Measurements from ENCODE around the gene DFFB. TPM values are rescaled to one million over a fixed set of nuclear protein-coding genes. Genes with fewer than 3 reads are reported as not detected.

Gene DFFB
- total RNA-seq, 1 experiment from 2014 or later: 9.0 TPM

DNA sequence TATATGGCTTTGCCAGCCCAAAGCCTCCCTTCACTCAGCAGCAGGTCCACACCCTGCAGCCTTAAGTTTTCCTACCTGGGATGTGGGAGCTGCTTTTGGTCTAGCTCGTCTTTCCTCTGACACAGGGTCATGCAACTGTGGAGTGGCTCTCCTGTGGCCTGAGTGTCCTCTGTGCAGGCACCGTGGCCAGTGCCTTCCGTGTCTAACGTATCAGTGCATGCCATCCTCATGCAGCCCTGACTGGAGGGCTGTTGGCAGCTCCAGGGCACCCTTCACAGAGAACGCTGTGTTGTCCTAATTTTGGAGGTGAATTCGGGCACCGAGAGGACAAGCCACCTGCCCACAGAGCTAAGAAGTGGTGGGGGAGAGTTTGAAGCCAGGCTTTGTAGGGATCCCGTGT lies 68.5 kb downstream of the DFFB start:
- ChIA-PET POLR2A (no interaction called here), CTCF (no interaction called here), RAD21 (ENCODE audit: low non-redundant PET in 1 of 2, low total read pairs in 2 of 2, uncharacterized antibody in 2 of 2, unreplicated experiment in 2 of 2) (no interaction called here)
- Histone ChIP-seq H3K4me1 (ENCODE audit: control insufficient read depth in 1 of 2, insufficient read depth in 2 of 2, low read length in 2 of 2) (no peaks in the 10 kb centered on the region), H3K27ac (ENCODE audit: low read depth, low read length) (no peak overlapping the region), H3K9me3 (ENCODE audit: control insufficient read depth in 1 of 2, insufficient read depth in 1 of 2, low read depth in 1 of 2, low read length in 2 of 2) (no peaks in the 10 kb centered on the region; a peak in 1 of 4 replicates), H2AFZ (ENCODE audit: low read depth, low read length, poor library complexity, severe bottlenecking) (no peak overlapping the region), H4K20me1 (ENCODE audit: insufficient read depth) (no peaks in the 10 kb centered on the region), H3K9ac (ENCODE audit: low read length) (no peak overlapping the region), H3K4me2 (ENCODE audit: low read length) (no peak overlapping the region), H3K36me3 (ENCODE audit: control insufficient read depth in 1 of 2, insufficient read depth in 2 of 2, low read length in 2 of 2) (no peaks in the 10 kb centered on the region), H3K4me3 (replicated peaks in 1 of 2; ENCODE audit: low read depth in 1 of 2, low read length in 2 of 2) (no peak overlapping the region), H3K79me2 (ENCODE audit: insufficient read depth, low read length) (no peaks in the 10 kb centered on the region), H3K27me3 (ENCODE audit: insufficient read depth, low read length) (0 out of 2 replicates have a peak, but pooled peaks cover 4% of the 10 kb centered on the region), H3K9me2 (ENCODE audit: insufficient read depth) (no peaks in the 10 kb centered on the region)
- TF ChIP-seq CEBPB (IDR thresholded peaks at IDR 0.05; ENCODE audit: low read depth) (no peak), SP1 (IDR thresholded peaks at IDR 0.05; ENCODE audit: low read depth) (no peak), RAD21 (IDR thresholded peaks at IDR 0.05; ENCODE audit: low read depth) (no peak), ZNF274 (IDR thresholded peaks at IDR 0.05; ENCODE audit: low read depth, low read length) (no peak), EZH2 (IDR thresholded peaks at IDR 0.05) (no peak), ELF1 (IDR thresholded peaks at IDR 0.05; ENCODE audit: borderline replicate concordance, low read depth) (no peak), YY1 (IDR thresholded peaks at IDR 0.05; ENCODE audit: extremely low read depth, insufficient replicate concordance, low read depth, low read length) (no peak), EZH2phosphoT487 (IDR thresholded peaks at IDR 0.05; ENCODE audit: borderline replicate concordance) (no peak)
- TF ChIP-seq, protein P1, sequence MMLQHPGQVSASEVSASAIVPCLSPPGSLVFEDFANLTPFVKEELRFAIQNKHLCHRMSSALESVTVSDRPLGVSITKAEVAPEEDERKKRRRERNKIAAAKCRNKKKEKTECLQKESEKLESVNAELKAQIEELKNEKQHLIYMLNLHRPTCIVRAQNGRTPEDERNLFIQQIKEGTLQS (IDR thresholded peaks at IDR 0.05): no peak
- TF ChIP-seq, protein P2, sequence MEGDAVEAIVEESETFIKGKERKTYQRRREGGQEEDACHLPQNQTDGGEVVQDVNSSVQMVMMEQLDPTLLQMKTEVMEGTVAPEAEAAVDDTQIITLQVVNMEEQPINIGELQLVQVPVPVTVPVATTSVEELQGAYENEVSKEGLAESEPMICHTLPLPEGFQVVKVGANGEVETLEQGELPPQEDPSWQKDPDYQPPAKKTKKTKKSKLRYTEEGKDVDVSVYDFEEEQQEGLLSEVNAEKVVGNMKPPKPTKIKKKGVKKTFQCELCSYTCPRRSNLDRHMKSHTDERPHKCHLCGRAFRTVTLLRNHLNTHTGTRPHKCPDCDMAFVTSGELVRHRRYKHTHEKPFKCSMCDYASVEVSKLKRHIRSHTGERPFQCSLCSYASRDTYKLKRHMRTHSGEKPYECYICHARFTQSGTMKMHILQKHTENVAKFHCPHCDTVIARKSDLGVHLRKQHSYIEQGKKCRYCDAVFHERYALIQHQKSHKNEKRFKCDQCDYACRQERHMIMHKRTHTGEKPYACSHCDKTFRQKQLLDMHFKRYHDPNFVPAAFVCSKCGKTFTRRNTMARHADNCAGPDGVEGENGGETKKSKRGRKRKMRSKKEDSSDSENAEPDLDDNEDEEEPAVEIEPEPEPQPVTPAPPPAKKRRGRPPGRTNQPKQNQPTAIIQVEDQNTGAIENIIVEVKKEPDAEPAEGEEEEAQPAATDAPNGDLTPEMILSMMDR (IDR thresholded peaks at IDR 0.05 in 2 of 3, conservative IDR thresholded peaks at IDR 0.05 in 1 of 3; ENCODE audit: borderline replicate concordance in 1 of 3, insufficient read depth in 1 of 3, low read depth in 2 of 3, low read length in 2 of 3): no peak
- intact Hi-C loops (cut with micrococcal nuclease): no loop called here
- DNase-seq (ENCODE audit: low read depth, low spot score): no peak
- BruUV-seq (replicated peaks): no TSS peak
- ATAC-seq: no peak
